GM21737 (cell line): ENCODE data around the gene NDUFB10.
A peak's percentile ranks its signal among the peaks of the same experiment; 100 is the strongest.

ENCODE experiments used
- ATAC-seq: cut with Tn5 transposase; IDR thresholded peaks from one replicate; pipeline ENCODE4 v1.9.1; 2021; ENCODE audit warnings: mild to moderate bottlenecking, moderate library complexity; ENCODE audit not compliant: unreplicated experiment

Gene NDUFB10

GRCh38 chr16:1998852-1999801, 39.8 kb downstream of the NDUFB10 start:
- ATAC-seq = no peak

- ATAC-seq = no peak
Measured at GRCh38 chr16:1999866-2000514, 40.7 kb downstream of the NDUFB10 start.

GRCh38 chr16:2001035-2001434, 41.7 kb downstream of the NDUFB10 start:
- no peak for ATAC-seq

- no peak for ATAC-seq
Measured at GRCh38 chr16:2001456-2002355, 42.4 kb downstream of the NDUFB10 start.

GRCh38 chr16:2002406-2003230, 43.3 kb downstream of the NDUFB10 start:
- ATAC-seq = no peak

GRCh38 chr16:2003231-2003826, 44.0 kb downstream of the NDUFB10 start:
- ATAC-seq = no peak

GRCh38 chr16:2003827-2004641, 44.7 kb downstream of the NDUFB10 start:
- ATAC-seq = peak; percentile 48

- no peak for ATAC-seq
Measured at GRCh38 chr16:2004795-2005517, 45.6 kb downstream of the NDUFB10 start.

- no peak for ATAC-seq
Measured at GRCh38 chr16:2005646-2006045, 46.3 kb downstream of the NDUFB10 start.

- ATAC-seq = no peak
Measured at GRCh38 chr16:2006317-2006716, 47.0 kb downstream of the NDUFB10 start.

GRCh38 chr16:2007081-2007836, 47.9 kb downstream of the NDUFB10 start:
- ATAC-seq = no peak

GRCh38 chr16:2008009-2008526, 48.7 kb downstream of the NDUFB10 start:
- no peak for ATAC-seq

- peak; percentile 7 for ATAC-seq
Measured at GRCh38 chr16:2008631-2009163, 49.4 kb downstream of the NDUFB10 start.

GRCh38 chr16:2009164-2009711, 49.9 kb downstream of the NDUFB10 start:
- ATAC-seq = peak; percentile 21

GRCh38 chr16:2009791-2010510, 50.6 kb downstream of the NDUFB10 start, which contains the start of gene ZNF598:
Gene ZNF598 (minus strand): TSS chr16:2009821.
- ATAC-seq = peak; percentile 82
